Measurements from ENCODE around the gene METTL8. TPM values are rescaled to one million over a fixed set of nuclear protein-coding genes. Genes with fewer than 3 reads are reported as not detected.

Gene METTL8
- total and polyA plus RNA-seq, 3 donors from 2014 or later, result 21.7 to 34.3 (median 24.3) TPM

DNA sequence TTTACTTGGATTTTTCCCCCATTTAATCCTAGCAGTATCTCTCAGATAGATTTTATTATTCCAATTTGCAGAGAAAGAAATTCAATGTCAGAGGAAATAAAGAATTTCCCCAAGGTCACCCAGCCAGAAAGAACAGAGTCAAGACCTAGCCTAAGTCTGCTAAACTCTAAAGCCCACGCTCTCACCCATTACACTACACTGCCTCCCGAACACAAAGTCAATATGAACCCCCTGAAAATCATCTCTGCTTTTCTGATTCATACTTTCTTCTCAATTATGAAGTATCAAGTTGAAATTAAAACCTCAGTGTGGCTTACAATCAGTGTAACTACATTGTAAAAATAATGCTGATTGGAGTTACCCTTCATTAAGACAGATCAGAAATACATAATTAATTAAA lies 89.6 kb downstream of the METTL8 start:
- Histone ChIP-seq H3K9me3 (no peaks in the 10 kb centered on the region), H3K27ac (no peak overlapping the region), H3K27me3 (no peaks in the 10 kb centered on the region), H3K4me1 (peaks cover 39% of the 10 kb centered on the region), H3K36me3 (ENCODE audit: low read depth, missing control alignments) (no peaks in the 10 kb centered on the region), H3K4me3 (no peak overlapping the region)
- TF ChIP-seq, protein P1, sequence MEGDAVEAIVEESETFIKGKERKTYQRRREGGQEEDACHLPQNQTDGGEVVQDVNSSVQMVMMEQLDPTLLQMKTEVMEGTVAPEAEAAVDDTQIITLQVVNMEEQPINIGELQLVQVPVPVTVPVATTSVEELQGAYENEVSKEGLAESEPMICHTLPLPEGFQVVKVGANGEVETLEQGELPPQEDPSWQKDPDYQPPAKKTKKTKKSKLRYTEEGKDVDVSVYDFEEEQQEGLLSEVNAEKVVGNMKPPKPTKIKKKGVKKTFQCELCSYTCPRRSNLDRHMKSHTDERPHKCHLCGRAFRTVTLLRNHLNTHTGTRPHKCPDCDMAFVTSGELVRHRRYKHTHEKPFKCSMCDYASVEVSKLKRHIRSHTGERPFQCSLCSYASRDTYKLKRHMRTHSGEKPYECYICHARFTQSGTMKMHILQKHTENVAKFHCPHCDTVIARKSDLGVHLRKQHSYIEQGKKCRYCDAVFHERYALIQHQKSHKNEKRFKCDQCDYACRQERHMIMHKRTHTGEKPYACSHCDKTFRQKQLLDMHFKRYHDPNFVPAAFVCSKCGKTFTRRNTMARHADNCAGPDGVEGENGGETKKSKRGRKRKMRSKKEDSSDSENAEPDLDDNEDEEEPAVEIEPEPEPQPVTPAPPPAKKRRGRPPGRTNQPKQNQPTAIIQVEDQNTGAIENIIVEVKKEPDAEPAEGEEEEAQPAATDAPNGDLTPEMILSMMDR (IDR thresholded peaks at IDR 0.05), result no peak
- no peak for TF ChIP-seq POLR2A (IDR thresholded peaks at IDR 0.05)
- 55 to 63% methylated on average over 2 of the region's 2 CpGs for WGBS, 2 donors
- intact Hi-C loops (cut with DNase I; ENCODE audit: low total_unique reads), result no loop called here
- no peak for DNase-seq

DNA sequence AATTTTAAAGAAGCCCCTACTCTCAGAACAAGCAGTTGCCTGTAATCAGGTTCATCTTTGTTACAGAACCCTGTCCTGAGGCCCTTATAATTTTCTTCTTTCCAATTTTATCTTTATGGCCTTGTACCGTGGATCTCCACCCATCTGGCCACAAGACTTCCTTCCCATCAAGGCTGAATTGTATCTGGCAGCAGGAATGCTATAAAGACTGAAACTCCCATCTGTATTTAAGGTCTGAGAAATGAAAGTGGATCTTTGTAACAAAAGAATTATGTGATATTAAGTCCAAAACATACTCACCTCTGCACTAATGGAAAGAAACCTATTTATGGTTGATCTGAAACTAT lies 91.8 kb downstream of the METTL8 start:
- peak; percentile 53 for DNase-seq
- Histone ChIP-seq H3K4me1 (peaks cover 31% of the 10 kb centered on the region), H3K9me3 (no peaks in the 10 kb centered on the region), H3K27me3 (no peaks in the 10 kb centered on the region), H3K27ac (peak overlapping the region; percentile 41 to 66), H3K36me3 (ENCODE audit: low read depth, missing control alignments) (no peaks in the 10 kb centered on the region), H3K4me3 (no peak overlapping the region)
- intact Hi-C loops (cut with DNase I; ENCODE audit: low total_unique reads), result no loop called here
- TF ChIP-seq POLR2A (IDR thresholded peaks at IDR 0.05), result no peak
- TF ChIP-seq, protein P1 (IDR thresholded peaks at IDR 0.05), result no peak
- 5 to 38% methylated on average over 1 of the region's 1 CpG for WGBS, 2 donors

DNA sequence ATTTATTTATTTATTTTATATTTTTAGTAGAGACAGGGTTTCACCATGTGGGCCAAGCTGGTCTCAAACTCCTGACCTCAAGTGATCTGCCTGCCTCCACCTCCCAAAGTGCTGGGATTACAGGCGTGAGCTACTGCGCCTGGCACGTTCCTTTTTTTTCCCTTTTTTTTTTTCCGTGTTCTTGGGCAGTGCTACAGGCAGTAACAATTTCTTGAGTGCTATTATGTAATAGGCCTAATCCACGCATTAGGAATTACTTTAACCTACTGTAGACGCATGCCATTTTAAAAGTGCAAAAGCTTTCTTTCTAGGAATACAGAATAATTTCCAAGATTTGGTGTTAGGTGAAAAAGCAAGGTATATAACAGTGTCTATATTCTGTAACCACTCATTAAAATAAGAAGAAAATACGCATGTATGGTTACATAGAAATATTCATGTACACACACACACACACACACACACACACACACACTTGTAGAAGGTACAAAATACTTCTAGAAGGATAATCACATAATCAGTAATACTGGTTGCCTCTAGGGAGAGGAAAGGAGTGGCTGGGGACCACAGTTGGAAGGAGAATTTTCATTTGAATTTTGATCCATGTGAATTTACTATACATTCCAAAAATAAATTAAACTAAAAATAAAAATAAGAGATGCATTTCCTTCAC lies 92.3 kb downstream of the METTL8 start:
- Histone ChIP-seq H3K27ac (peak overlapping the region; percentile 41 to 66), H3K36me3 (ENCODE audit: low read depth, missing control alignments) (no peaks in the 10 kb centered on the region), H3K4me1 (peaks cover 26% of the 10 kb centered on the region), H3K4me3 (no peak overlapping the region), H3K27me3 (no peaks in the 10 kb centered on the region), H3K9me3 (no peaks in the 10 kb centered on the region)
- intact Hi-C loops (cut with DNase I; ENCODE audit: low total_unique reads), result no loop called here
- no peak for DNase-seq
- TF ChIP-seq POLR2A (IDR thresholded peaks at IDR 0.05), result no peak
- TF ChIP-seq, protein P1 (IDR thresholded peaks at IDR 0.05), result no peak
- 58 to 60% methylated on average over 7 of the region's 7 CpGs for WGBS, 2 donors

GRCh38 chr2:171334946-171335345 lies 98.8 kb downstream of the METTL8 start:
- Histone ChIP-seq H3K27me3 (no peaks in the 10 kb centered on the region), H3K36me3 (ENCODE audit: low read depth, missing control alignments) (no peaks in the 10 kb centered on the region), H3K9me3 (no peaks in the 10 kb centered on the region), H3K4me1 (no peaks in the 10 kb centered on the region), H3K4me3 (no peak overlapping the region), H3K27ac (no peak overlapping the region)
- DNase-seq, result no peak
- WGBS, 2 donors, result 88 to 91% methylated on average over 1 of the region's 1 CpG
- TF ChIP-seq, protein P1 (IDR thresholded peaks at IDR 0.05), result no peak
- no peak for TF ChIP-seq POLR2A (IDR thresholded peaks at IDR 0.05)
- intact Hi-C loops (cut with DNase I; ENCODE audit: low total_unique reads), result no loop called here

- no peak overlapping the region for H3K27ac ChIP-seq
- H3K4me3 ChIP-seq, result no peak overlapping the region
- H3K9me3 ChIP-seq, result no peaks in the 10 kb centered on the region
- TF ChIP-seq POLR2A (IDR thresholded peaks at IDR 0.05), result no peak
- TF ChIP-seq, protein P1 (IDR thresholded peaks at IDR 0.05), result no peak
- H3K27me3 ChIP-seq, result no peaks in the 10 kb centered on the region
- WGBS, 2 donors, result 76 to 79% methylated on average over 2 of the region's 2 CpGs
- DNase-seq, result no peak
- intact Hi-C loops (cut with DNase I; ENCODE audit: low total_unique reads), result no loop called here
- H3K36me3 ChIP-seq (ENCODE audit: low read depth, missing control alignments), result no peaks in the 10 kb centered on the region
- no peaks in the 10 kb centered on the region for H3K4me1 ChIP-seq
These were observed 99.6 kb downstream of the METTL8 start for GRCh38 chr2:171334171-171334570.
